CD4-positive, alpha-beta T cell (primary cell): ENCODE data around the gene PKD1L1. TPM values are rescaled to one million over a fixed set of nuclear protein-coding genes. Genes with fewer than 3 reads are reported as not detected.

Experiments used
- ATAC-seq: fragments of 200-7000 bp; cut with Tn5 transposase; one replicate; pipeline ENCODE4 v1.10.0; 2022; ENCODE audit warnings: mild to moderate bottlenecking; ENCODE audit not compliant: poor library complexity
- CTCF ChIA-PET: fragments of 350-600 bp; sonication (Branson Sonifier 250); formaldehyde crosslinking; loops from one replicate; lab custom pipeline; 2021; ENCODE audit warnings: antibody characterized with exemption, inconsistent platforms; lab: Charles Lee
- POLR2A ChIA-PET: fragments of 350-600 bp; sonication (Branson Sonifier 250); formaldehyde crosslinking; loops from one replicate; lab custom pipeline; 2021; ENCODE audit warnings: antibody characterized with exemption, inconsistent platforms; lab: Charles Lee
- DNase-seq, 14 experiments: peaks; one replicate each; pipeline ENCODE4 v3.0.0-alpha.2; 2013 to 2020; ENCODE audit warnings: mixed read lengths in 2 of 14
- H3K27ac ChIP-seq, 2 donors: one replicate each; pipeline versions ENCODE4 v1.5.1 to v1.7.0; 2013; ENCODE audit warnings: low read length in 2 of 2, low read depth in 1 of 2, mild to moderate bottlenecking in 1 of 2
- H3K27me3 ChIP-seq, 2 experiments: 1 replicate in 1 of 2; 2 replicates in 1 of 2; pipeline versions ENCODE4 v1.6.1 to v1.7.0; 2013; ENCODE audit warnings: low read length in 2 of 2, control low read depth in 1 of 2, mild to moderate bottlenecking in 1 of 2, moderate library complexity in 1 of 2; ENCODE audit not compliant: insufficient read depth in 2 of 2, control insufficient read depth in 1 of 2
- H3K36me3 ChIP-seq: one replicate; pipeline ENCODE4 v1.6.1; 2013; ENCODE audit warnings: low read length, control low read depth; ENCODE audit not compliant: insufficient read depth
- H3K4me1 ChIP-seq: one replicate; pipeline ENCODE4 v1.6.1; 2013; ENCODE audit warnings: low read length, control low read depth; ENCODE audit not compliant: insufficient read depth
- H3K4me3 ChIP-seq: one replicate; pipeline ENCODE4 v1.5.1; 2013; ENCODE audit warnings: mild to moderate bottlenecking, low read length, moderate library complexity
- H3K9me3 ChIP-seq, 2 experiments: 1 replicate in 1 of 2; 2 replicates in 1 of 2; pipeline versions ENCODE4 v1.6.1 to v1.7.0; 2013; ENCODE audit warnings: low read length in 2 of 2, mild to moderate bottlenecking in 2 of 2, control low read depth in 1 of 2, moderate library complexity in 1 of 2; ENCODE audit not compliant: control insufficient read depth in 1 of 2, insufficient read depth in 1 of 2
- H3K27ac Mint-ChIP-seq: one replicate; pipeline ENCODE4 v1.8.0; 2020; ENCODE audit warnings: mixed read lengths
- H3K27me3 Mint-ChIP-seq: one replicate; pipeline ENCODE4 v1.8.0; 2021; ENCODE audit warnings: mixed read lengths
- H3K36me3 Mint-ChIP-seq: one replicate; pipeline ENCODE4 v1.8.0; 2021; ENCODE audit warnings: low read depth, mixed read lengths
- H3K4me1 Mint-ChIP-seq: one replicate; pipeline ENCODE4 v1.8.0; 2021; ENCODE audit warnings: low read depth, mixed read lengths
- H3K4me3 Mint-ChIP-seq: one replicate; pipeline ENCODE4 v1.8.0; 2020; ENCODE audit warnings: mild to moderate bottlenecking, mixed read lengths
- H3K9me3 Mint-ChIP-seq: one replicate; pipeline ENCODE4 v1.8.0; 2020; ENCODE audit warnings: mixed read lengths
- intact Hi-C, 2 experiments: fragments of 100-400 bp; cut with DNase I in 1 of 2; cut with micrococcal nuclease in 1 of 2; formaldehyde crosslinking; loops; one replicate each; pipeline versions ENCODE4 v1.15.1 to v1.9.0; 2023 to 2025; cut with DNase I, micrococcal nuclease
- total RNA-seq, 174 experiments: library from RNA in 2 of 174; stranded (reverse) in 2 of 174; gene quantifications; one replicate each; pipeline ENCODE4 v1.2.3 and lab custom pipeline; 2021 to 2026
- TF ChIP-seq, protein P1 (sequence below): fragments of 200-600 bp; IDR thresholded peaks from one replicate; pipeline ENCODE4 v1.8.0; 2022; ENCODE audit warnings: antibody characterized with exemption, mild to moderate bottlenecking

Gene PKD1L1
- total RNA-seq, 2 experiments from 2014 or later: 0.20 to 0.25 TPM

DNA sequence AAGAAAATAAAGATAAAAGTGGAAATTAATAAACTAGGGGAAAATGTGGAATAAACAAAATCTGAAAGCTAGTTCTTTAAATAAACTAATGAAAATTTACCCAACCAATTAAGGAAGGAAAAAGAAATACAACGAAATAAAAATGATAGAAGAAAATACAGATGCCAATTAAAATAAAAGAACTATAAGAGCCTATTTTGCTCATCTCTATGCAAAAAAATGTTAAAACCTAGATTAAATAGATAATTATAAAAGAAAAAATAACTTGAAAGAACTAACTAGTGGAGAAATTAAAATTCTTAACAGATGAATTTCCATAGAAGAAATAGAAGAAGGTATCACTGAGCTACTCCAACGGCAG, 32.7 kb downstream of the PKD1L1 start:
- H3K4me3 Mint-ChIP-seq: no peak overlapping the region
- H3K36me3 Mint-ChIP-seq: no peaks in the 10 kb centered on the region
- no peak overlapping the region for H3K27ac Mint-ChIP-seq
- H3K4me1 Mint-ChIP-seq: no peaks in the 10 kb centered on the region
- ChIA-PET POLR2A (no interaction called here), CTCF (no interaction called here)
- no peak for DNase-seq
- Histone ChIP-seq H3K4me3 (no peak overlapping the region), H3K36me3 (no peaks in the 10 kb centered on the region), H3K27ac (no peak overlapping the region), H3K9me3 (no peaks in the 10 kb centered on the region), H3K4me1 (no peaks in the 10 kb centered on the region), H3K27me3 (no peaks in the 10 kb centered on the region)
- TF ChIP-seq, protein P1, sequence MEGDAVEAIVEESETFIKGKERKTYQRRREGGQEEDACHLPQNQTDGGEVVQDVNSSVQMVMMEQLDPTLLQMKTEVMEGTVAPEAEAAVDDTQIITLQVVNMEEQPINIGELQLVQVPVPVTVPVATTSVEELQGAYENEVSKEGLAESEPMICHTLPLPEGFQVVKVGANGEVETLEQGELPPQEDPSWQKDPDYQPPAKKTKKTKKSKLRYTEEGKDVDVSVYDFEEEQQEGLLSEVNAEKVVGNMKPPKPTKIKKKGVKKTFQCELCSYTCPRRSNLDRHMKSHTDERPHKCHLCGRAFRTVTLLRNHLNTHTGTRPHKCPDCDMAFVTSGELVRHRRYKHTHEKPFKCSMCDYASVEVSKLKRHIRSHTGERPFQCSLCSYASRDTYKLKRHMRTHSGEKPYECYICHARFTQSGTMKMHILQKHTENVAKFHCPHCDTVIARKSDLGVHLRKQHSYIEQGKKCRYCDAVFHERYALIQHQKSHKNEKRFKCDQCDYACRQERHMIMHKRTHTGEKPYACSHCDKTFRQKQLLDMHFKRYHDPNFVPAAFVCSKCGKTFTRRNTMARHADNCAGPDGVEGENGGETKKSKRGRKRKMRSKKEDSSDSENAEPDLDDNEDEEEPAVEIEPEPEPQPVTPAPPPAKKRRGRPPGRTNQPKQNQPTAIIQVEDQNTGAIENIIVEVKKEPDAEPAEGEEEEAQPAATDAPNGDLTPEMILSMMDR: no peak
- H3K27me3 Mint-ChIP-seq: no peaks in the 10 kb centered on the region
- no peaks in the 10 kb centered on the region for H3K9me3 Mint-ChIP-seq
- intact Hi-C loops: no loop called here
- no peak for ATAC-seq

DNA sequence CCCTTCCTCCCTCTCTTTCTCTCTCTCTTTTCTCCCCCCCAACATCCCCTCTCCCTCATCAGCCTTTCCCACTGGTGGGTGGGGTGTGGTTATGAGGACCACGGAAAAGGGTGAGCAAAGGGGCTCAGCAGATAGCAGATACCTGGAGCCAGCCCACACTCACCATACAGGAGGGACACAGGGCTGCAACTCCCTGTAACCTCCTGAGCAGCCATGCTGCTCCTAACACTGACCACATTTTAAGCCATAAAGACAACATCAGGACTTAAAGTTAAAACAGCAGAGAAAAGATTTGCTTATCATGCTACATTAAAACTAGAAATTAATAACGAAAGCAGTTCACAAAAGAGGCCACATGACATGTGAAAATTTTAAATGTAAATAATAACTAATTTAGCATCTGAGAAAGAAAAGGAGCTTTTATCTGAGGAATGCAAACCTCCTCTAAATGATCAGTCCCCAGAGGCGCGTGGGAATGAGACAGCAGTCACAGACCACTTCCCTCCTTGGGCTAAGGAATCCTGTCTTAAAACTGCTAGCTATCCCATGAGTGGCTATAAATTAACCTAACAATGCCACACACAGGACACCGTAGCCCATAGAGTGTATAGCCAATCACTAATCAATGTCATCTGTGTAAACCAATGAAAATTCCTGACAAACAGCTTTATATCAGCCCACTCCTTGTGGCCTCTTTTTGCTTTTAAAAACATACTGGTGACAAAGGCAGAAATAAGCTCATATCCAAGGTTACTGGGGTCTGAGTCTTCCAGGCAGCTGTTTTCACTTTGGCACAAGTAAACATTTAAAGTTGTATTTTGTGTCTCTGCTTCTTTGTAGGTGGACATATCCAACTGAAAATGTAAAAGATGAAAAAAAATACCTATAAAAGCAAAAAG, 33.3 kb downstream of the PKD1L1 start:
- TF ChIP-seq, protein P1: no peak
- intact Hi-C loops: no loop called here
- ChIA-PET CTCF (no interaction called here), POLR2A (no interaction called here)
- Mint-ChIP-seq H3K27me3 (no peaks in the 10 kb centered on the region), H3K4me3 (no peak overlapping the region), H3K9me3 (no peaks in the 10 kb centered on the region), H3K4me1 (no peaks in the 10 kb centered on the region), H3K36me3 (no peaks in the 10 kb centered on the region), H3K27ac (no peak overlapping the region)
- H3K27me3 ChIP-seq: no peaks in the 10 kb centered on the region
- no peak overlapping the region for H3K27ac ChIP-seq
- ATAC-seq: no peak
- no peaks in the 10 kb centered on the region for H3K4me1 ChIP-seq
- no peaks in the 10 kb centered on the region for H3K36me3 ChIP-seq
- H3K4me3 ChIP-seq: no peak overlapping the region
- no peak for DNase-seq
- H3K9me3 ChIP-seq: no peaks in the 10 kb centered on the region

DNA sequence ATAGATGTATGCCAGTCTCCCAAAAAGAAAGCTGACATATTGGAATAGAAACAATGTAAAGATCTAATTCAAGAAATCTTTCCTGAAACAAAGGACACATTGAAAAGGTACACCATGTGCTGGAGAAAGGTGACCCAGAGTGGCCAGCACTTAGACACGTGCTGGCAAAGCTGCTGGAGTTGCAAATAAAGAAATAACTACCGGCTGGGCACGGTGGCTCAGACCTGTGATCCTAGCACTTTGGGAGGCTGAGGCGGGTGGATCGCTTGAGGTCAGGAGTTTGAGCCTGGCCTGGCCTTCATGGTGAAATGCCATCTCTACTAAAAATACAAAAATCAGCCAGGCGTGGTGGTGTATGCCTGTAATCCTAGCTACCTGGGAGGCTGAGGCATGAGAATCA, 35.9 kb downstream of the PKD1L1 start:
- Histone ChIP-seq H3K9me3 (no peaks in the 10 kb centered on the region), H3K27me3 (no peaks in the 10 kb centered on the region), H3K27ac (no peak overlapping the region), H3K4me1 (no peaks in the 10 kb centered on the region), H3K4me3 (no peak overlapping the region), H3K36me3 (no peaks in the 10 kb centered on the region)
- Mint-ChIP-seq H3K27ac (no peak overlapping the region), H3K4me3 (no peak overlapping the region), H3K9me3 (no peaks in the 10 kb centered on the region), H3K4me1 (no peaks in the 10 kb centered on the region), H3K36me3 (no peaks in the 10 kb centered on the region), H3K27me3 (no peaks in the 10 kb centered on the region)
- ChIA-PET CTCF (interaction anchor here (0.7 kb wide), 1 partner anchor 821 kb away, joined by 3 read pairs; no protein-coding TSS in a partner anchor), POLR2A (no interaction called here)
- no peak for DNase-seq
- ATAC-seq: no peak
- intact Hi-C loops: no loop called here
- TF ChIP-seq, protein P1: no peak
